Caco-2 (cell line): ENCODE results near the gene COL4A6. TPM values are rescaled to one million over a fixed set of nuclear protein-coding genes. Genes with fewer than 3 reads are reported as not detected.

Experiments
- BruUV-seq: library from RNA; stranded (reverse); fragments of 400-500 nt; replicated peaks from 2 replicates; lab custom pipeline; 2021; lab: Mats Ljungman, UMichigan
- CTCF ChIA-PET: fragments of 300-600 bp; sonication (Branson Sonifier 250); formaldehyde crosslinking; loops from one replicate; lab custom pipeline; 2022; ENCODE audit warnings: antibody characterized with exemption; lab: Charles Lee
- POLR2A ChIA-PET: fragments of 300-600 bp; sonication (Branson Sonifier 250); formaldehyde crosslinking; loops from one replicate; lab custom pipeline; 2022; ENCODE audit warnings: antibody characterized with exemption; lab: Charles Lee
- DNase-seq, 2 experiments: peaks; one replicate each; pipeline versions ENCODE4 v3.0.0 to v3.0.0-alpha.2; 2020 to 2022
- H3K27me3 ChIP-seq: replicated peaks from 2 replicates; pipeline ENCODE4 v1.6.0; 2011; ENCODE audit warnings: low read length; ENCODE audit not compliant: control insufficient read depth, insufficient read depth
- H3K36me3 ChIP-seq: 2 replicates; pipeline ENCODE4 v1.5.1; 2011; ENCODE audit warnings: low read length; ENCODE audit not compliant: control insufficient read depth, insufficient read depth
- H3K4me1 ChIP-seq: fragments of 250-450 bp; sonication (Bioruptor Pico); 2 replicates; pipeline ENCODE4 v1.5.1; 2020; ENCODE audit warnings: mild to moderate bottlenecking
- H3K4me3 ChIP-seq: 2 replicates; pipeline ENCODE4 v1.5.1; 2011; ENCODE audit warnings: low read depth, mild to moderate bottlenecking, control low read depth, low read length
- H3K9me3 ChIP-seq: fragments of 250-450 bp; sonication (Bioruptor Pico); 2 replicates; pipeline ENCODE4 v1.5.1; 2020; ENCODE audit warnings: mild to moderate bottlenecking, moderate library complexity
- H3K27ac Mint-ChIP-seq: one replicate; pipeline ENCODE4 v1.8.0; 2022; ENCODE audit warnings: mixed read lengths; ENCODE audit not compliant: unreplicated experiment
- H3K27me3 Mint-ChIP-seq: one replicate; pipeline ENCODE4 v1.8.0; 2022; ENCODE audit warnings: mixed read lengths; ENCODE audit not compliant: insufficient read depth, unreplicated experiment
- H3K36me3 Mint-ChIP-seq: one replicate; pipeline ENCODE4 v1.8.0; 2022; ENCODE audit warnings: mild to moderate bottlenecking, mixed read lengths; ENCODE audit not compliant: insufficient read depth, unreplicated experiment
- H3K4me1 Mint-ChIP-seq: one replicate; pipeline ENCODE4 v1.8.0; 2022; ENCODE audit warnings: low read depth, mixed read lengths; ENCODE audit not compliant: unreplicated experiment
- H3K4me3 Mint-ChIP-seq: one replicate; pipeline ENCODE4 v1.8.0; 2022; ENCODE audit warnings: mild to moderate bottlenecking, moderate library complexity, mixed read lengths; ENCODE audit not compliant: unreplicated experiment
- H3K9me3 Mint-ChIP-seq: one replicate; pipeline ENCODE4 v1.8.0; 2022; ENCODE audit warnings: mixed read lengths; ENCODE audit not compliant: unreplicated experiment
- intact Hi-C: fragments of 100-400 bp; cut with micrococcal nuclease; formaldehyde crosslinking; loops from one replicate; pipeline ENCODE4 v1.10.0; 2022; ENCODE audit not compliant: unreplicated experiment
- total RNA-seq: library from RNA; stranded (reverse); gene quantifications from 2 replicates; pipeline ENCODE4 v1.2.3, GENCODE V29; 2022
- TF ChIP-seq, protein P1 (sequence below), 2 experiments: fragments of 200-600 bp in 1 of 2; IDR thresholded peaks; 1 replicate in 1 of 2; 2 replicates in 1 of 2; pipeline versions ENCODE4 v1.5.1 to v1.8.0; 2011 to 2022; ENCODE audit warnings: antibody characterized with exemption in 1 of 2, control low read depth in 1 of 2, inconsistent platforms in 1 of 2, low read depth in 1 of 2, low read length in 1 of 2, mild to moderate bottlenecking in 1 of 2, moderate library complexity in 1 of 2; ENCODE audit not compliant: insufficient read depth in 1 of 2, severe bottlenecking in 1 of 2, unreplicated experiment in 1 of 2

Gene COL4A6
- total RNA-seq, 1 experiment from 2014 or later = 16.0 TPM

DNA sequence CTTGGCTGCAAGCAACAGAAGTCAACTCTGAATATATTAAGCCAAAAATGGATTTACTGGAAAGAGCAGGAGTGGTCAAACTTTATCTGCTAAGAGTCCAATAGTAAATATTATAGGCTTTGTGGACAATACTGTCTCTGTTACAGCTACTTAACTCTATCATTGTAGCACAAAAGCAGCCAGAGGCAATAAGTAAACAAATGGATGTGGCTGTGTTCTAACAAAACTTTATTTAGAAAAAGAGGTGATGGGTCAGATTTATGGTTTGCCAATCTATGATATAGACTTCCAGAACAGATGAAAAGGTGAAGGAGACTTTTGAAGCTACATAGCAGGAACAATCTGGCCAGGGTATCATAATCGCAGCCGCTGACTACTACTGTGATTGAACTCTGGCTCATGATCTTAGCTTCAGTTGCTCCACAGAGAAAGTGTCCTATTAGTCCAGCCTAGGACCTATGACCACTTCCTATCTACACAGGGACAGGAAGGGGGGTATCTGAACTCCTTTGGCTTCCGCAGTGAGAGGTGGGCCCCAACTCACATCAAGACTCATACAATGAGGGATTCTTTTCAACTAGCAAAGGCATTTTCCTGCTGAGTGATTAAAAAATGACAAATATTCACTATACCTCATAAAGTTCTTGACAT, 191.8 kb downstream of the COL4A6 start:
- BruUV-seq = no TSS peak
- Mint-ChIP-seq H3K9me3 (no peaks in the 10 kb centered on the region), H3K4me3 (no peak overlapping the region), H3K27ac (no peak overlapping the region), H3K27me3 (no peaks in the 10 kb centered on the region), H3K4me1 (peaks cover 6% of the 10 kb centered on the region), H3K36me3 (no peaks in the 10 kb centered on the region)
- TF ChIP-seq, protein P1, sequence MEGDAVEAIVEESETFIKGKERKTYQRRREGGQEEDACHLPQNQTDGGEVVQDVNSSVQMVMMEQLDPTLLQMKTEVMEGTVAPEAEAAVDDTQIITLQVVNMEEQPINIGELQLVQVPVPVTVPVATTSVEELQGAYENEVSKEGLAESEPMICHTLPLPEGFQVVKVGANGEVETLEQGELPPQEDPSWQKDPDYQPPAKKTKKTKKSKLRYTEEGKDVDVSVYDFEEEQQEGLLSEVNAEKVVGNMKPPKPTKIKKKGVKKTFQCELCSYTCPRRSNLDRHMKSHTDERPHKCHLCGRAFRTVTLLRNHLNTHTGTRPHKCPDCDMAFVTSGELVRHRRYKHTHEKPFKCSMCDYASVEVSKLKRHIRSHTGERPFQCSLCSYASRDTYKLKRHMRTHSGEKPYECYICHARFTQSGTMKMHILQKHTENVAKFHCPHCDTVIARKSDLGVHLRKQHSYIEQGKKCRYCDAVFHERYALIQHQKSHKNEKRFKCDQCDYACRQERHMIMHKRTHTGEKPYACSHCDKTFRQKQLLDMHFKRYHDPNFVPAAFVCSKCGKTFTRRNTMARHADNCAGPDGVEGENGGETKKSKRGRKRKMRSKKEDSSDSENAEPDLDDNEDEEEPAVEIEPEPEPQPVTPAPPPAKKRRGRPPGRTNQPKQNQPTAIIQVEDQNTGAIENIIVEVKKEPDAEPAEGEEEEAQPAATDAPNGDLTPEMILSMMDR (IDR thresholded peaks at IDR 0.05; ENCODE audit: insufficient read depth in 1 of 2, low read depth in 1 of 2, low read length in 1 of 2, severe bottlenecking in 1 of 2, unreplicated experiment in 1 of 2) = no peak
- ChIA-PET CTCF (no interaction called here), POLR2A (no interaction called here)
- Histone ChIP-seq H3K9me3 (no peaks in the 10 kb centered on the region), H3K27me3 (no peaks in the 10 kb centered on the region), H3K36me3 (no peaks in the 10 kb centered on the region), H3K4me1 (no peaks in the 10 kb centered on the region), H3K4me3 (no peak overlapping the region)
- intact Hi-C loops = loop anchor here (5.0 kb wide), 1 partner anchor 56 kb away; no protein-coding TSS in a partner anchor
- no peak for DNase-seq

DNA sequence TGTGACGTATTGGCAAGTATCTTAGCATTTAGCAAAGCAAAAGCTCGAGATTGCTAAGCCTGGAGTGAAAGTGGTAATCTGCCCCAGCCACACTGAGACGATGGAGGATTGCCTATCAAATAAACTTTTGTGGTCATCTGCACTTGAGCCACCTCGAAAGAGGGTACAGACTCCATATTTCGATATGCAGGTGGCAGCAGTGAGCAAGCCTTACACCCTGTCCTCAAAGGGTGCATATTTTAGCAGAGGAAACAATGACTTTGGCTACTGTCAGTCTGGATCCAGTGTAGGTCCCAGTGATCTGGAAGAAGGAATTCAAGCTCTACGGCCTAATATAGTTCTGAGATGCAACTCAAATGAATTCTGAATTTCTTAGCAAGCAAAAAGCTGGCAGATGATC, 192.8 kb downstream of the COL4A6 start:
- TF ChIP-seq, protein P1 (IDR thresholded peaks at IDR 0.05; ENCODE audit: insufficient read depth in 1 of 2, low read depth in 1 of 2, low read length in 1 of 2, severe bottlenecking in 1 of 2, unreplicated experiment in 1 of 2) = no peak
- Mint-ChIP-seq H3K4me1 (peaks cover 6% of the 10 kb centered on the region), H3K36me3 (no peaks in the 10 kb centered on the region), H3K4me3 (no peak overlapping the region), H3K27me3 (no peaks in the 10 kb centered on the region), H3K27ac (no peak overlapping the region), H3K9me3 (no peaks in the 10 kb centered on the region)
- ChIA-PET POLR2A (no interaction called here), CTCF (no interaction called here)
- H3K36me3 ChIP-seq = no peaks in the 10 kb centered on the region
- no peak for DNase-seq
- no peak overlapping the region for H3K4me3 ChIP-seq
- no TSS peak for BruUV-seq
- H3K9me3 ChIP-seq = no peaks in the 10 kb centered on the region
- no peaks in the 10 kb centered on the region for H3K4me1 ChIP-seq
- intact Hi-C loops = loop anchor here (5.0 kb wide), 1 partner anchor 57 kb away; no protein-coding TSS in a partner anchor
- H3K27me3 ChIP-seq = no peaks in the 10 kb centered on the region

DNA sequence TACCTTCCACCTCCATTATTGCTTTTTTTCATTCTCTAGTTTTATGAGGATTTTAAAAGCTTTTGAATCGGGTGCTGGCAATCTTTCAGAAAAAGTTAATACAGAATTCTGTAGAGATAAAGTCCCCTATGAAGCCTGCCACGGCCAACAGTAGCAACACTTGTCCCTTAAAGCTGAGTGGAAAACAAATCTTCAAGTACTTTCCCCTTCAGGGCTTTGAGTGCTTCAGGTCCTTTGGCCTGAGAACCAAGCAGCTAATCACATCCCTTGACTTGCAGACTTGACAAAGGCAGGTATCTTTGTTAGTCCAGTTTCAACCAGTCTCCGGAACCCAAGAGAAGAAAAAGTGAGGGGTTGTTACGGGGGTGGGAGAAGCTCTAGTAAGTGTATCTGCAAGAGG, 202.2 kb downstream of the COL4A6 start:
- Mint-ChIP-seq H3K27me3 (no peaks in the 10 kb centered on the region), H3K4me3 (no peak overlapping the region), H3K36me3 (no peaks in the 10 kb centered on the region), H3K4me1 (no peaks in the 10 kb centered on the region), H3K27ac (no peak overlapping the region), H3K9me3 (peaks cover 10% of the 10 kb centered on the region)
- TF ChIP-seq, protein P1 (IDR thresholded peaks at IDR 0.05; ENCODE audit: insufficient read depth in 1 of 2, low read depth in 1 of 2, low read length in 1 of 2, severe bottlenecking in 1 of 2, unreplicated experiment in 1 of 2) = no peak
- H3K36me3 ChIP-seq = no peaks in the 10 kb centered on the region
- H3K4me3 ChIP-seq = no peak overlapping the region
- intact Hi-C loops = no loop called here
- CTCF ChIA-PET = no interaction called here
- H3K9me3 ChIP-seq = no peaks in the 10 kb centered on the region
- BruUV-seq = no TSS peak
- no peak for DNase-seq
- no peaks in the 10 kb centered on the region for H3K4me1 ChIP-seq
- no peaks in the 10 kb centered on the region for H3K27me3 ChIP-seq
- POLR2A ChIA-PET = no interaction called here
